ENCODE data around the gene KRTCAP3. TPM values are rescaled to one million over a fixed set of nuclear protein-coding genes. Genes with fewer than 3 reads are reported as not detected.

The KRTCAP3 gene
- total and polyA plus RNA-seq, 2 of the 8 experiments (the other 6 are each of a cell fraction or from before 2014, with no cell fraction given) = 55.4 to 72.5 TPM

GRCh38 chr2:27471961-27472360, 29.8 kb downstream of the KRTCAP3 start:
- Histone ChIP-seq H3K18ac (ENCODE audit: extremely low read depth, low read length) (no peak overlapping the region), H2AK5ac (ENCODE audit: low read depth, low read length) (no peak overlapping the region), H2AFZ (ENCODE audit: low read length) (no peak overlapping the region), H3K4me1 (replicated peaks in 1 of 4; ENCODE audit: control insufficient read depth in 3 of 4, insufficient read depth in 4 of 4, low read length in 3 of 4) (no peaks in the 10 kb centered on the region), H3K23me2 (ENCODE audit: low read depth, low read length) (no peaks in the 10 kb centered on the region), H3K56ac (replicated peaks; ENCODE audit: insufficient read length, low read depth, low read length) (no peak overlapping the region), H2BK120ac (replicated peaks; ENCODE audit: low read depth, low read length) (no peak overlapping the region), H3K36me3 (ENCODE audit: control insufficient read depth in 2 of 4, insufficient read depth in 4 of 4, low read length in 3 of 4) (peaks cover 0 to 6% (median 3%) of the 10 kb centered on the region in 4 experiments; a peak in 4 of 8 replicates), H2BK12ac (ENCODE audit: low read depth, low read length) (no peak overlapping the region), H2BK15ac (ENCODE audit: low read length) (no peak overlapping the region), H4K8ac (ENCODE audit: extremely low read depth, insufficient read depth, low read length) (no peak overlapping the region), H3K9me3 (ENCODE audit: insufficient read depth in 2 of 2, low read depth in 1 of 2, low read length in 1 of 2) (no peaks in the 10 kb centered on the region), H3K14ac (ENCODE audit: insufficient read length) (no peak overlapping the region), H2BK20ac (ENCODE audit: low read length) (no peak overlapping the region), H2BK5ac (ENCODE audit: low read depth, low read length) (no peak overlapping the region), H3K9ac (replicated peaks in 1 of 4; ENCODE audit: extremely low read depth in 1 of 4, low read depth in 3 of 4, low read length in 3 of 4) (no peak overlapping the region), H4K5ac (ENCODE audit: insufficient read length, low read depth, low read length) (no peak overlapping the region), H3K27ac (ENCODE audit: low read depth, low read length) (no peak overlapping the region), H3K27me3 (replicated peaks in 1 of 4; ENCODE audit: control insufficient read depth in 3 of 4, extremely low read depth in 1 of 4, insufficient read depth in 3 of 4, low read length in 3 of 4) (no peaks in the 10 kb centered on the region), H3K23ac (ENCODE audit: insufficient read length) (no peak overlapping the region), H3K79me2 (ENCODE audit: control insufficient read depth in 1 of 2, insufficient read depth in 2 of 2, low read length in 2 of 2) (no peaks in the 10 kb centered on the region), H3K4me2 (ENCODE audit: insufficient read depth in 1 of 2, low read depth in 2 of 2, low read length in 2 of 2) (no peak overlapping the region), H3K4ac (replicated peaks; ENCODE audit: insufficient read length, low read depth, low read length) (no peak overlapping the region), H3K4me3 (ENCODE audit: extremely low read depth in 1 of 4, insufficient read depth in 2 of 4, low read depth in 3 of 4, low read length in 4 of 4) (no peak overlapping the region), H4K91ac (replicated peaks; ENCODE audit: insufficient read length, low read length) (no peak overlapping the region), H4K20me1 (replicated peaks in 1 of 2; ENCODE audit: control insufficient read depth in 1 of 2, insufficient read depth in 2 of 2, low read length in 2 of 2) (no peaks in the 10 kb centered on the region), H3K79me1 (ENCODE audit: low read depth, low read length) (no peaks in the 10 kb centered on the region)
- ChIA-PET CTCF (ENCODE audit: partially characterized antibody) (interaction anchor here (1.0 kb wide), 1 partner anchor 210 kb away, joined by 3 read pairs; no protein-coding TSS in a partner anchor), POLR2A (ENCODE audit: partially characterized antibody) (no interaction called here)
- no peak for TF ChIP-seq EGR1 (IDR thresholded peaks at IDR 0.05; ENCODE audit: borderline replicate concordance, low read depth, low read length)
- TF ChIP-seq BCL11A (IDR thresholded peaks at IDR 0.05; ENCODE audit: low read depth in 2 of 2, low read length in 2 of 2) = no peak
- no peak for TF ChIP-seq BACH1 (IDR thresholded peaks at IDR 0.05; ENCODE audit: low read length)
- TF ChIP-seq RFX5 (IDR thresholded peaks at IDR 0.05; ENCODE audit: borderline replicate concordance, low read depth, low read length) = no peak
- no peak for TF ChIP-seq SAP30 (IDR thresholded peaks at IDR 0.05; ENCODE audit: insufficient read depth, insufficient replicate concordance, low read length)
- no peak for TF ChIP-seq EZH2 (IDR thresholded peaks at IDR 0.05; ENCODE audit: low read depth, low read length, severe bottlenecking)
- no peak for TF ChIP-seq POLR2A (IDR thresholded peaks at IDR 0.05; ENCODE audit: control extremely low read depth in 1 of 2, low read depth in 2 of 2, low read length in 2 of 2)
- no peak for FAIRE-seq
- WGBS, 2 experiments (ENCODE audit: extremely low coverage in 1 of 2, insufficient coverage in 1 of 2, insufficient read length in 1 of 2, insufficient replicate concordance in 2 of 2, low coverage in 1 of 2, low lambda C conversion rate in 2 of 2, missing lambda C conversion rate in 1 of 2) = 90% methylated on average over 5 of the region's 5 CpGs; no CpG with 5 or more reads in 1 of the 2 experiments
- no peak for DNase-seq (ENCODE audit: low read depth in 1 of 2, low spot score in 2 of 2)
